Fibroblast of the conjunctiva (primary cell): ENCODE measurements around the gene TMPRSS12.
"Not testable (repeated sequence)": the region's sequence is repeated elsewhere in the genome, so short reads cannot be mapped to it uniquely, and the experiment has no call there.

Experiments
- DNase-seq: peaks from one replicate; pipeline ENCODE4 v3.0.0-alpha.2; 2010; ENCODE audit warnings: low read depth

Gene TMPRSS12

GRCh38 chr12:50842637-50843493 lies at the start of gene TMPRSS12:
TSS of gene TMPRSS12 (plus strand) at chr12:50842926. CDS start at chr12:50842965, 39 bp downstream.
- no peak for DNase-seq

GRCh38 chr12:50799908-50800307 lies 42.8 kb upstream of the TMPRSS12 start:
- no peak for DNase-seq

- DNase-seq = no peak
Observed at GRCh38 chr12:50803230-50803875, 39.4 kb upstream of the TMPRSS12 start.

GRCh38 chr12:50806176-50806575 lies 36.5 kb upstream of the TMPRSS12 start:
- no peak for DNase-seq

DNA sequence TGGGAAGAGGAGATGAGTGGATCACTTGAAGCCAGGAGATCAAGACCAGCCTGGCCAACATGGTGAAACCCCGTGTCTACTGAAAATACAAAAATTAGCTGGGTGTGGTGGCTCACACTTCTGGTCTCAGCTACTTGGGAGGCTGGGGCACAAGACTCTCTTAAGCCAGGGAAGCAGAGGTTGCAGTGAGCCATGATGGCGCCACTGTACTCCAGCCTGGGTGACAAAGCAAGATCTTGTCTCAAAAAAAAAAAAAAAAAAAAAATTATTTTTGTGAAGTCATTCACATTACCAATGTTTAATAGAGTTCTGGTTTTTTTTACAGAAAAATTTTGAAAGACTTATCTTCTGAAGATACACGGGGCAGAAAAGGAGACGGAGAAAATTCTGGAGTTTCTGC lies 33.6 kb upstream of the TMPRSS12 start:
- DNase-seq = not testable (repeated sequence)

DNA sequence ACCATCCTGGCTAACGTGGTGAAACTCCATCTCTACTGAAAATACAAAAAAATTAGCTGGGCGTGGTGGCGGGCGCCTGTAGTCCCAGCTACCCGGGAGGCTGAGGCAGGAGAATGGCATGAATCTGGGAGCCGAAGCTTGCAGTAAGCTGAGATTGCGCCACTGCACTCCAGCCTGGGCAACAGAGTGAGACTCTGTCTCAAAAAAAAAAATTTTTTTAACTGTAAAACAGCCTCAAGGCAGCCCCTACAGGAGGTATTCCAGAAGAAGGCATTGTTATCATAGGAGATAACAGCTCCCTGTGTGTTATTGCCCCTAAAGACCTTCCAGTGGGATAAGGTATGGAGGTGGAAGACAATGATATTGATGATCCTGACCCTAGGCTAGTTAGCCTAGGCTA lies 27.8 kb upstream of the TMPRSS12 start:
- DNase-seq = not testable (repeated sequence)

GRCh38 chr12:50820177-50820576 lies 22.5 kb upstream of the TMPRSS12 start:
- no peak for DNase-seq

GRCh38 chr12:50822082-50822481 lies 20.6 kb upstream of the TMPRSS12 start:
- DNase-seq = no peak

GRCh38 chr12:50823724-50824123 lies 19.0 kb upstream of the TMPRSS12 start:
- not testable (repeated sequence) for DNase-seq

DNA sequence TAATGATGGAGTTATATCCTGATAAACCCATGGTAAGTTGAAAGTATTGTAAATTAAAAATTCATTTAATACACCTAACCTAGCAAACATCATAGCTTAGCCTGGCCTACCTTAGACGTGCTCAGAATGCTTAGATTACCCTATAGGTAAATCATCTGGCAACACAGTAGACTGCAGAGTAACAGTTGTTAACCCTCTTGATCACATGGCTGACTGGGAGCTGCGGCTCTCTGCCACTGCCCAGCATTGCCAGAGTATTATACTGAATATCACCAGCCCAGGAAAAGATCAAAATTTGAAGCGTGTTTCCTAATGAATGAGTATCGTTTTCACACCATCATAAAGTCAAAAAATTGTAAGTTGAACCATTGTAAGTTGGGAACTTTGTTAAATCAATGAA lies 17.8 kb upstream of the TMPRSS12 start:
- no peak for DNase-seq

DNA sequence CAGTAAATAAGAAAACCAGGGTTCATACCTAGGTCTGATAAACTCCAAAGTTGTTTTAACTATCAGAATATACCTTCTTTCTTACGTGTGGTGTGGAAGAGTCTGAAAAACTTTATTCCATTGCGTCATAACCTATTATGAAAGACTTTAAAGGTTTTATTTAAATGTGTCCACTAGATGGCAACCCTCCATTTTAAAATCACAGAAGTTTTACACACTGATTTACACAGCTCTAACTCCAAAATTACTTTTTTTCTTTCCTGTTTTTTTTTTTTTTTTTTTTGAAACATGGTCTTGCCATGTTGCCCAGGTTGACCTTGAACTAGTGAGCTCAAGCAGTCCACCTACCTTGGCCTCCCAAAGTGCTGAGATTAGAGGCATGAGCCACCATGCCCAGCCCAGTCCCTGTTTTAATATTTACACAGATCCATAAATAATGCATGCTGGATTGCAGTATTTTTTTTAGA lies 17.3 kb upstream of the TMPRSS12 start:
- DNase-seq = peak; percentile 79

- no peak for DNase-seq
Observed at GRCh38 chr12:50828121-50828520, 14.6 kb upstream of the TMPRSS12 start.

GRCh38 chr12:50828886-50829285 lies 13.8 kb upstream of the TMPRSS12 start:
- no peak for DNase-seq

DNA sequence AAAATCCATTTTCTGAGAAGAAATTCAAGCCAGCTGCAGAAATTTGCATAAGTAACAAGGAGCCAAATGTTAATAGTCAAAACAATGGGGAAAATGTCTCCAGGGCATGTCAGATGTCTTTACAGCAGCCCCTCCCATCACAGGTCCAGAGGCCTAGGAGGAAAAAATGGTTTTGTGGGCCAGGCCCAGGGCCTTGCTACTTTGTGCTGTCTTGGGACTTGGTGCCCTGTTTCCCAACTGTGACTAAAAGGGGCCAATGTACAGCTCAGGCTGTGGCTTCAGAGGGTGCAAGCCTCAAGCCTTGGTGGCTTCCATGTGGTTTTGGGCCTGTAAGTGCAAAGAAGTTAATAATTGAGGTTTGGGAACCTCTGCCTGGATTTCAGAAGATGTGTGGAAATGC lies 8.9 kb upstream of the TMPRSS12 start:
- DNase-seq = not testable (repeated sequence)

GRCh38 chr12:50839042-50839441 lies 3.7 kb upstream of the TMPRSS12 start:
- no peak for DNase-seq

- DNase-seq = no peak
Observed at GRCh38 chr12:50840809-50841487, 1.8 kb upstream of the TMPRSS12 start.

DNA sequence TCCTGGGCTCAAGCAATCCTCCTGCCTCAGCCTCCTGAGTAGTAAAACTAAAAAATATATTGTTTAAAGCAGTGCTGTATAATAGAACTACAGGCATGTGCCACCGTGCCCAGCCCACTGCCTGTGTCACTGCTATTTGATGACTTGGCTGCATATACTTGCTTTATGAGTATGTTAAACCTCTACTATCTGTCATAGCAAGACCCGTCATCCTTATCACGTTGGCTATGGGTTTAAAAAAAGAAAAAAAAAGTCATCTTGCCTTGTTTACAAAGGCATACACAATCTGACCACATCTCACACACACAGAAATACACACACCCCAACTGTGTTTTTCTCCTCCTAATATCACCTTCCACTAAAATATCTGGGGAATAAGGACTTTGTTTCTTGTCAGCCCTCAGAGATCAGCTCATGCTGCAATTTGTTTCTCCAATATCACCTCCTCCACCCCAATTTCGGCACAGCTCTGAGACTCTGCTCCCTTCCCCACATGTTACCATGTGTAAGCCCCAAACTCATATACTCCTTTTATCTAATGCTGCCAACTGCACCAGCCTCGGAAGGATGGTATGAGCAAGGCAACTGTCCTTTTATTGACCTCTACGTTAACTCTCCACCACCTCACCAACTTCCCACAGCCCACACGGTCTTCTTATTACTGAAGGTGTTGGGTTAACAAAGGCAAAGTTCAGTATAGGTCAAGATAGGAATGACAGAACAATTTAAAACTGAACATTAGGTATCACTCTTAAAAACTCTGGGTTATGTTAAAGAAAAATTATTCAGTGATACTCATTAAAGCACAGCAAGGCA lies 802 bp upstream of the TMPRSS12 start:
- no peak for DNase-seq

DNA sequence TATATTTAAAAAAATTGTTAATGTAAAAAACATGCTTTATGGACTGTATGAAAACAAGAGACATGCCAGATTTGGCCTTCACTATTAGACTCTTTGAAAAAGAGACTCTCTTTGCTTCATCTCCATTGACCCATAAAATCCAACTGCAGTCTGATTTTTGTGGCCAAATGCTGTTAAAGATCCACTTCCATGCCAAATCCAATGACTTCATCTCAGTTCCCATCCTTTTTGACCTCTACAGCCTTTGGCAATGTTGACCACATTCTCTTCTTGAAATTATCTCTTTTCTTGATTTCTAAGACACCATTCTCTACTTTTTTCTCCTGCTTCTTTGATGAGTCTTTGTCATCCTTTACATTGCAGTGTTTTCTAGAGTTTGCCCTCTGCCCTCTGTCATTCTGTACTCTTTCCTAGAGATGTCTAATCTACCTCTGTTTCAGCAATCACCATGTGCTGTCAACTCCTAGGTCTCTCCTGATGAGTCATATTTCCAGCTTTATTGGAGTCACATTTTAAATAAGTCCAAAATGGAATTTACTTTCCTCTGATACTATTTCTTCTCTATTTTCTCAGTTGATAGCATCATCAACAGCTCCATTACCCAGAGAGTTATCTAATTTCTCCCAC lies 2.4 kb downstream of the TMPRSS12 start:
- DNase-seq = no peak

DNA sequence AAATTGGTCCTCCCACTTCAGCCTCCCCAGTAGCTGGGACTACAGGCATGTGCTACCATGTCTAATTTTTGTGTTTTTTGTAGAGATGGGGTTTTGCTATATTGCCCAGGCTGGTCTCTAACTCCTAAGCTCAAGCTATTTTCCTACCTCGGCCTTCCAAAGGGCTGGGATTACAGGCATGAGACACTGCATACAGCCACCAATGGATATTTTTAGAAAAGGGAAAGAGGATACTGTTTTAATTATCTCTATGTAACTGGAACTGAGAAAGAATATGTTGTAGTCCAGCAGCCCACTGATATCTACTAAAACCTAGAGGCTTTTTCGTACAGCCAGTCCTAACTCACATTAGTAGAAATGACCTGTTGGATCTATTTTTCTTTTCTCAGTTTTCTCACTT lies 6.2 kb downstream of the TMPRSS12 start:
- DNase-seq = no peak

GRCh38 chr12:50855218-50855617 lies 12.5 kb downstream of the TMPRSS12 start:
- not testable (repeated sequence) for DNase-seq

DNA sequence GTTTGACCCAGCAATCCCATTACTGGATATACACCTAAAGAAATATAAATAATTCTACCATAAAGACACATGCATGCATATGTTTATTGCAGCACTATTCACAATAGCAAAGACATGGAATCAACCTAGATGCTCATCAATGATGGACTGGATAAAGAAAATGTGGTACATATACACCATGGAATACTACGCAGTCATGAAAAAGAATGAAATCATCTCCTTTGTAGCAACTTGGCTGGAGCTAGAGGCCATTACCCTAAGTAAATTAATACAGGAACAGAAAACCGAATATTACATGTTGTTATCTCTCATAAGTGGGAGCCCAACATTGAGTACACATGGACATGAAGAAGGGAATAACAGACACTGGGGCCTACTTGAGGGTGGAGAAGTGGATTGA lies 13.0 kb downstream of the TMPRSS12 start:
- not testable (repeated sequence) for DNase-seq
